ENCODE data around the gene PAIP2.
A peak's percentile ranks its signal among the peaks of the same experiment; 100 is the strongest.

- TF ChIP-seq CTCF (IDR thresholded peaks at IDR 0.05): no peak
- peak in 3 of 4 donors; percentile 15 to 26 (median 17) for TF ChIP-seq POLR2AphosphoS5 (IDR thresholded peaks at IDR 0.05)
These were observed 47.1 kb upstream of the PAIP2 start for GRCh38 chr5:139294374-139295165.
